OCI-M1 (cell line): ENCODE data around the gene PPAT.
"Not testable (repeated sequence)": the region's sequence is repeated elsewhere in the genome, so short reads cannot be mapped to it uniquely, and the experiment has no call there.

Experiments
- DNase-seq: peaks from one replicate; lab custom pipeline; 2025; lab: John Stamatoyannopoulos, UW

The PPAT gene

DNA sequence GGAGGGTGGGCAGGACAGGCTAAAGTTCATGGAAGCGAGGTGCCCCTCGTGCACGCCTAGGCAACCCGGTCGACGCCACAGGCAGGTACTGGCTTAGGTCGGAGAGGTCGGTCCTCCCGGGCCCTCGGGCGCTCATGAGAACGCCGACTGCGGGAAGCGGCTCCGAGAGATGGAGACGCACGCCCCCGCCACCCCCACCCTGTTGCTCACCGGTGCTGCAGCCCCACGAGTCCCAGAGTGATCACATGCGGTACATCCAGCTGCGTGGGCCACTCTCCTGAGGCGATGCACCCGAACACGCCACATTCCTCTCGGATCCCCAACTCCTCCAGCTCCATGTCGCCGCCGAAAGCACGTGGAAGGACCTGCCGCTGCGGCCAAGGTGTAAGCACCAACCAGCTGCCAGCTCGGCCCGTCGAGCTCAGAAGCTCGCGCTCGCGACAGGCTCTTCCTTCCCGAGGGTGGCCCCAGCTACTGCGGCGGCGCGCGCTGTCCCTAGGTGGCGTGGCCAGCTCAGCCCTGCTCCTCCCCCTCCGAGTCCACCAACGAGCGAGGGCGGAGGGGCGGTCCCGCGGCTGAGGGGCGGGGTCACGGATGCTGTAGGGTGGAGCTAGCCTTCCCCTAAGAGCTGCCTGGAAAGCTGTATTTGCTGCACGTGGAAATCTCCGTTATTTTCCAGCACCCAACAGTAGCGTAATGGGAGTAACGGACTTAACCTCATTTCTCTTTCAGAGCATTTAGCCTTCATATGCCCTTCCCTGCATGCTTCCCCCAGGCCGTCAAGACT, at the start of gene PPAT:
PPAT (minus strand) TSS at position 476 of the 787 bp plus-strand sequence; CDS start at position 338, 138 bp downstream.
- peak; percentile 98 for DNase-seq

DNA sequence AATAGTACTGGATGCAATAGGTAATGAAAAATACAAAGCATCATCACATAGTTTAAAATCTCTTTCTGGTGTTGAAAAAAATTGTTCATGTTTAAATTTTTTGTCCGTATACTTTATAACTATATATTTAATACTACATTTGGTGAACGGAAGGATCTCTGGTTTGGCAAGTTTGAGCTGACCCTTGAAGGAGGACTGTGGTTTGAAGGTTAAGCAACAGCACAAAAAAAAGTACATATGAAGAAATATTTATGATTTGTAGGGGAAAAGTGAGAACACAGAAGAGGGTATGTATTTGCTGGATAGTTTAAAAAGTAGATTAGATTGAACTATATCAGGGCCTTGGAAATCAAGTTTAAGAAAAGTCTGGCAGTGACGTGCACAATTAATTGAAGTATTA, 45.3 kb upstream of the PPAT start:
- DNase-seq: no peak

DNA sequence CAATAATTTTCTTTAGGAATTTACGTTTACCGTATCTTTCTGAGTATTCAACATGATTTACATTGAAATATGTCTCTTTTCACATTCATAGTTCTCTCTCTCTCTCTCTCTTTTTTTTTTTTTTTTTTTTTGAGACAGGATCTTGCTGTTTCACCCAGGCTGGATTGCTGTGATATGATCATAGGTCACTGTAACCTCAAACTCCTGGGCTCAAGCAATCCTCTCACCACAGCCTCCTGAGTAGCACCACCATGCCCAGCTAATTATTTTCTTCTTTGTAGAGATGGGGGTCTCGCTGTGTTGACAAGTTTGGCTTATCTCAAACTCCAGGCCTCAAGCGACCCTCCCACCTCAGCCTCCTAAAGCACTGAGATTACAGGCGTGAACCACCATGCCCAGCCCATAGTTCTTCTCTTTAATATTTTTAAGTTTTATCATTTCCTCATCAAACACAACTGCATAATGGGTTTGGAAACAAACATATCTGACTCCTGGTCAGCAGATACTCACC, 41.8 kb upstream of the PPAT start:
- DNase-seq: no peak

DNA sequence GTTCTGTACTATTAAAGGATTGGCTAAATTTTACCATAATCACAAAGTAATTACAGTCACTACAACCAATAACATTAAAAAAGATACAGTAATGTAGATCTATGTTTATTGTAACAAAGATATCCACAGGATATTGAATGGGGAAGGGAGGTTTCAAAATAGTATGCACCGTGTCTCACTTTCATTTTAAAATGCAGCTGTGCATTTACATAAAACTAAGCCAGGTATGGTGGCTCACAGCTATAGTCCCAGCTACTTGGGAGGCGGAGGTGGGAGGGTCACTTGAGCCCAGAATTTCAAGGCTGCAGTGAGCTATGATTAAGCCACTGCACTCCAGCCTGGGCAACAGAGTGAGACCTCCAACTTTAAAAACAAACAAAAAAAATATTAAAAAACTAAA, 40.5 kb upstream of the PPAT start:
- no peak for DNase-seq

DNA sequence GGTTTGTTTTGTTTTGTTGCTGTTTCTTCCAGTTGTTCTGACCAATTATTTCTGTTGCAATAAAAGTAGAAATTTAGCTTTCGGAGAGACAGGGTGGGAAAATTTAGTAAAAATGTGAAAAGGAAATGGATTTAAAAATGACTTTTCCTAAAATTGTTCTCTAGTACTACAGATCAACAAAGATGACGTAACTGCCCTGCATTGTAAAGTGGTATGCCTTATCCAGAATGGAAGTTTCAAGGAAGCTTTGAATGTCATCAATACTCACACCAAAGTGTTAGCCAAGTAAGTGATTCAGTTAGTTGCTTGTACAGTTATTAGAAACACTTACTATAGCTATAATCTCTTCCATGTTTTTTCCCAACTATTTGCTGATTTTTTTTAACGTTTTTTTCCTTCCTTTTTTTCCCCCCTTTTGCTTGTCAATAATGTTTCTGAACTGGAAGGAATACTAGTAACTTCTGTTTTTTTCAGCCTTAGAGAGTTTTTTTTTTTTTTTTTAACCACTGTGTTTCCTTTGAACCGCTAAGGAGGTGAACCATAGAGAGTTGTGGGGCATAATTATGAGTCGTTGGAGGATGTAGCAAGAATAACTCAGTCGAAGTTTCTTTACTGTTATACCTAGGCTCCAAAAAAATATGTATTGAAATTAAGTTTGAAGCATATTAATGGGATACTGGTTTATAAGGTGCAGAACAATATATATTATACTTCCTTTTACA, 34.2 kb upstream of the PPAT start:
- no peak for DNase-seq

DNA sequence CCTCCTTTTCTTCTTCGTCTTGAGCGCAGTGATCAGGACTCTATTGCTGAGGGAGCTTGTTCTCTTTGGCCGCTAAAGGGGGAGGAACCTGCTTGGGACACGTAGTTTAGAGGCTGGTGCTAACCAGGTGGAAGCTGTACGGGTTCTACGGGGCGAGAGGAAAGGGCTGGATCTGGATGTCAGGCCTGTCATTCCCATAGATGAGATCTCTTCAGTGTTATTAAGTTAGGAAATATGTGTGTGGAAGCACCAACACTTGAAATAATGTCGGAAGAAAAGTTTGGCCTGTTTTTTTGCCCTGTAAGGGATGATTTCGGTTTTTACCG, 32.6 kb upstream of the PPAT start:
- DNase-seq: no peak

DNA sequence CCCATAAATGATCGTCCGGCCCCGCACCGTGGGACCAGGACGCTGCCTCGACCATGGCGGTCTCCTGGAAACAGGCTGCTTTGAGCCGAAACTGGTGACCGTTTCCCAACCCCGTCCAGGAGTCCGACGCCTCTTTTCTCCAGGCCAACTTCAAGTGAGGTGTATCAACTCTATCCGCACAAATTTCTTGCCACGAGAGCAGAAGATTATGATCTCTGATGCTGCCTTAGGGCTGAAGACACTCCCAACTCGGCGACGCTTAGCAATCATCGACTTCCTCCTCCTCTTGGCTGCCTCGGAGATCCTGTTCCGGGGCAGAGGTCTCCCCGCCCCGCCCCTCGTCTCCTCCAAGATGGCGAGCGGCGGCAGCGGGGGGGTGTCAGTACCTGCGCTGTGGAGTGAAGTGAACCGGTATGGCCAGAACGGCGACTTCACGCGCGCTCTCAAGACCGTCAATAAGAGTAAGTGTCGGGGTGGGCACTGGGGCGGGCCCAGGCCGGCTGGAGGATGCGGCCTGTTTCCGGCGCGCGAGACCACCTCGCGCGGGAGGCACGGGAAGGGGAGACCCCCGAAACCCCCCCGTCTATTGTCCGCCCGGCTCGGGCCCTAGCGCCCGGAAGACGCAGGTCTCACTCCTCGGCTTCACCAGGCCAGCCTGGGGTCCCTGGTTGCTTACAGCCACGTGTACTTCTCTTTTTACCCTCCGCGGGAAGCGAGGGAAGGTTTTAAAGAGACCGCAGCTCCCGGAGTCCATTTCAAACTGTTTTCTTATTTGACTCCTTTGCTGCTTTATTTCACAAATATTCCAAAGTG, 32.1 kb upstream of the PPAT start, which contains the start of gene SRP72:
SRP72 (plus strand) TSS at position 334 of the 813 bp plus-strand sequence; CDS start at position 353, 19 bp downstream.
- peak; percentile 96 for DNase-seq

DNA sequence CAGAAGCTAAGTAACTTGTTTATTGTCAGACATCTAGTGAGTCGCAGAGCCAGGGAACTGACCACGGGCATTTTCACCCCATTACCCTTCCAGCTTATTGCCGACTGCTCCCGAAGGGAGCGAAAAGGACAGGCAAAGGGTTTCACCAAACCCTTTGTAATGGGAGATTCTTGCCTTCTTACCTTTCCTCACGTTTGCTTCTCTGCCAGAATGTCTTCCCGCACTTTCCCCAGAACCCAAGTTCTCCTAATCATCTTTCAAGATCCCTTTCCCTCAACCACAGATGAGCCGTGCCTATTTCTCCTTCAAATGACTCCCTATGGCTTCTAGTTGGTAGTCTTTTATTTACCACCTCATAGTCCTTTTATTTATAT, 31.5 kb upstream of the PPAT start:
- DNase-seq: peak; percentile 64

DNA sequence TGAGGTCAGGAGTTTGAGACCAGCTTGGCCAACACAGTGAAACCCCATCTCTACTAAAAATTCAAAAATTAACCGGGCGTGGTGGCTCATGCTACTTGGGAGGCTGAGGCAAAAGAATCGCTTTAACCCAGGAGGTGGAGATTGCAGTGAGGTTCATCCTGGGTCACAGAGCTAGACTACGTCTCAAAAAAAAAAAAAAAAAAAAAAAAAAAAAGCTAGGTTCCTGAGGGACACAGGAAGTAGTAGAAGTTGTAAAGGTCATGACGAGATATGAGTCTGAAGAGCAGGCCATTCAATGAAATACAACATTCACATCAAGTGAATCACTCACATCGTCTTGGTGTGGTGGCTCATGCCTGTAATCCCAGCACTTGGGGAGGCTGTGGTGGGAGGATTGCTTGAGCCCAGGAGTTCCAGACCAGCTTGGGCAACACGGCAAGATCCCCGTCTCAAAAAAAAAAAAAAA, 30.9 kb upstream of the PPAT start:
- peak; percentile 77 for DNase-seq

DNA sequence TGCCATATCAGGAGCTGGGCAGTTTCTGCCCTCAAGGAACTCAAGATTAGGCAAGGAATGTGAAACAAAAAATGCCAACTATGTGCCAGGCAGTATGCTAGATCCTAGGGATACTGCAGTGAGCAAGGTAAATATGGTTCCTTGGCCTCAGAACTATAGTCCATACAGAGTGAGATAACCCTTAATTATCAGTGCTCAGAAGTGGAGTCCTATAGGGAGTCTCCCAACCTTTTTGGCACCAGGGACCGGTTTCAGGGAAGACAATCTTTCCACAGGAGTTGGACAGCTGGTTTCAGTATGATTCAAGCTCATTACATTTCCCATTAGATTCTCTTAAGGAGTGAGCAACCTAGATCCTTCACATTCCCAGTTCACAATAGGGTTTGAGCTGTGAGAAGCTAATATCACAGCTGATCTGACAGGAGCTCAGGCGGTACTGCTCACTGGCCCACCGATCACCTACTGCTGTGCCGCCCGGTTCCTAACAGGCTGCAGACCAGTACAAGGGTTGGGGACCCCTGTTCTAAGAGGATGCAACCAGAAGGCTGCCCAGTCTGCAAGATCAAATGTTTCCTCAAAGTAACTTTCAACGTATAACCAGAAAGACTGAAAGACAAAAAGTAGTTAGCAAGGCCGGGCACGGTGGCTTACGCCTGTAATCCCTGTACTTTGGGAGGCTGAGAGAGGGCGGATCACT, 30.3 kb upstream of the PPAT start:
- no peak for DNase-seq

DNA sequence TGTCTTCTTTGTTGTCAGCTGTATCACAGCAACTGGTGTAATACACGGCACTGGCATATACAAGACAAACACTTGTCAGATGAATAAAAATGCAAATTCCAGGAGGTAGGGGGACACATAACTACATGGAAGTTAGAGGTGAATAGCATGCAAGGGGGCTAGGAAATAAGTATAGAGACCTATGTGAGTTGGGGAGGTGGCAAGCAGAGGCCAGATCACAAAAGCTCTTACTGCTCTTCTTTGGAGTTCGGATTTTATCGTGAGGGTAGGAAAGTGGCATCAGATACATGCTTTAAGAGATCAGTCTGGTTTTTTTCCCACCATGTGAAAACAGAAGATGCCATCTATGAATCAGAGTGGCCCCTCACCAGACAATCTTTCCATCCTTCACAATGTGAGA, 29.2 kb upstream of the PPAT start:
- DNase-seq: no peak

DNA sequence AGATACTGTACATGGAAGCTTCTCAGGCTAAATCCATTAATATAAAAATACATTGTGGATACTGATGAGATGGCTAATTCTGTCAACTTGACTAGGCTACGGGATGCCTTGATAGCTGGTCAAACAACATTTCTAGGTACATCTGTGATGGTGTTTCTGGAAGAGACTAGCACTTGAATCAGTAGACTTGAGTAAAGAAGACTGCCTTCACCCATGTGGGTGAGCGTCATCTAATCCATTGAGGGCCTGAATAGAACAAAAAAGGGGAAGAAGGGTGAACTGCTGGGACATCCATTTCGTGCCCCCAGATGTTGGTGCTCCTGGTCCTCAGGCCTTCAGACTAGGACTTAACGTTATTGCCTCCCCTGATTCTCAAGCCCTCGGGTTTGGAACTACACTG, 28.3 kb upstream of the PPAT start:
- DNase-seq: no peak

DNA sequence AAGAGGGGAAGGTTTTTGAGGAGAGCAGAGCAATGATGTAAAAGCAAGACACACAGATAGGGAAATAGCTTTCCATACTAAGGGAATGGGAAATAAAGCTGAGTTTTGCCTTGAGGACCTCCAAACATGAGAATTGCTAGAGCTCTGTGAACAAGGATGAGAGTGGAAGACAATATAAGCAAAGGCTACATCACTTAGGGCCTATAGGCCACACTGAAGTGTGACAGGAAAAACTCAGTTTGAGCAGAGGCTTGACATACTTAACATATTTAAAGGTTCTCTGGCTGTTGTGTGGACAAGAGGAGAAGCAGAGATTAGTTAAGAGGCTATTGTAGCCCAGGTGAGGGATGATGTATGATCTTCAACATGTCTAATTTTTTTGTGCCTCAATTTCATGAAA, 26.7 kb upstream of the PPAT start:
- no peak for DNase-seq

DNA sequence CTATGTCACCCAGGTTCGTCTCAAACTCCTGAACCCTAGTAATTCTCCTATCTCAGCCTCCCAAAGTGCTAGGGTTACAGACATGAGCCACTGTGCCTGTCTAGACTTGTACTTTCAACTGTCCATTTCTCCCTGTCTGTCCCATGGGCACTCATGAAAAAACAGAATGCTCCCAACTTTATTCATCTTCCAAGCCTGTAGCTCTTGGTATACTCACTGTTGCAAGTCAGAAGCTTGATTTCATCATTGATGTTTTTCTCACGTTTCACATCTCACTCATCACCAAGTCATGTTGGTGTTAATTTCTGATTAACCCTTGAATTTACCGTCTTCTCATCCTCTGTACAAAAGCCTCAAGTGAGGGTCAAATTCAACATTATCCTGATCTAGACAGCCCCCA, 24.7 kb upstream of the PPAT start:
- no peak for DNase-seq

DNA sequence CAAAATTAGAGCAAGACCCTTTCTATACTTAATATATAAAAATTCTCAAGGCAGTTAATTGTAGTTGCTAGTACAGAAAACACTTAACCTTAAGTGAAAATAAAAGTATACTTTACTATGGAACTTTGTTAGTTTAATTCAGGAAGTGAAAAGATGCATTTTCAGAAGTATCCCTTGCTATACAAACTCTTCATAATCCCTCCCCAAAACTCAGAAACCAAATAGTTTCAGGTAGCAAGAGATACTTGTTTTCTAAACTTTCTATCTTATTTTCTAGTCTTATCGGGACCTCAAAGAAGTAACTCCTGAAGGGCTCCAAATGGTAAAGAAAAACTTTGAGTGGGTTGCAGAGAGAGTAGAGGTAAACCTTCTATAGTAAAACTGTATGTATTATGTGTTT, 14.9 kb upstream of the PPAT start:
- DNase-seq: no peak

DNA sequence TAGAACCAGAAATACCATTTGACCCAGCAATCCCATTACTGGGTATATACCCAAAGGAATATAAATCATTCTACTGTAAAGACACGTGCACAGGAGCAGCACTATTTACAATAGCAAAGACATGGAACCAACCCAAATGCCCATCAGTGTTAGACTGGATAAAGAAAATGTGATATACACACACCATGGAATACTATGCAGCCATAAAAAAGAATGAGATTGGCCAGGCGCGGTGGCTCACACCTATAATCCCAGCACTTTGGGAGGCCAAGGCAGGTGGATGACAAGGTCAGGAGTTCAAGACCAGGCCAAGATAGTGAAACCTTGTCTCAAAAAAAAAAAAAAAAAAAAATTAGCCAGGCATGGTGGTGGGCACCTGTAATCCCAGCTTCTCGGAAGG, 14.1 kb upstream of the PPAT start:
- not testable (repeated sequence) for DNase-seq

DNA sequence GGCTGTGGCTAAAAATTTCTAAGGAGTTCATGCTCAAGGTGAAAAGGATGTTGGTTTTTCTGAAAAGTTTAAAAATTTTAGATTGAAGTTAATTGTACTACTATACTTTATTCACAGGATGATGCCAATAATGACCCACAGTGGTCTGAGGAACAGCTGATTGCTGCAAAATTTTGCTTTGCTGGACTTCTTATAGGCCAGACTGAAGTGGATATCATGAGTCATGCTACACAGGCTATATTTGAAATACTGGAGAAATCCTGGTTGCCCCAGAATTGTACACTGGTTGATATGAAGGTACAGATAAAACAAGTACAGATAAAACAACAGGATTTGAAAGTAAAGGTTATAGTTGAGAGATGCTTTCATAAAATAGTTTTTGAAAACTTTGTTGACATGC, 12.9 kb upstream of the PPAT start:
- no peak for DNase-seq

DNA sequence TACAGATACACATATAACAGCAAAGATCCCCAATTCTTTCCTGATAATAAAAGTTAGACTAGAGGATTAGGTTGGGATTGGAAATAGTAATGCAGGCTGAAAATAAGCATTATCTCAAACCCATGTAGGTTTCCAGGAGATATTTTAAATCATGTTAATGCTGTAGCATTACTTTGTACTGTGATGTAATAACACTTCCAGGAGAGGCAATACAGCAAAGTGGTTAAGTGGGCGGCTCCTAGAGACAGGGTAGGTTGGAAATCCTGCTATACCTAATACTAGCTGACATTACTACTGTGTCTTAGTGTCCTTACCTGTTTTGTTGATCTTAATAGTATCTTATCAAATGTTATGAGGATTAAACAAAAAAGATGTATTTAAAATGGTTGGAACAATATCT, 10.3 kb upstream of the PPAT start:
- peak; percentile 71 for DNase-seq

DNA sequence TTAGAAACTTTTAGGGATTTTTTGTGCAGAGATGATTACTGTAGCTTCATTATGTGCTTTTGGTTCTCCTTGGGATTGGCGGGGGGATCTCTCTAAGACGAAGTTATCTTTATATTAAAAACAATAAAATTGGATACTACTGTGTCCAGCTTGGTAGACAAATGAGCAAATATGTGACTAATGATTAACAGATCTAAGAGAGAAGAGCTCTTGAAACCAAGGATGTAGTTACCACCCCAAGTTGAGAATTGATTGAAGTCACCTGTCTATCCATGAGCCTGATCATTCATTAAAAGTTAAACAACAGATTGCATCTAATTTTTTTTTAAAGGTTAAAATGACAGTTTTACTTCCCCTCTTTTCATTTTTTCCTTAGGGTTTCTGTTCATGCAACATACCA, 9.3 kb upstream of the PPAT start:
- DNase-seq: no peak

DNA sequence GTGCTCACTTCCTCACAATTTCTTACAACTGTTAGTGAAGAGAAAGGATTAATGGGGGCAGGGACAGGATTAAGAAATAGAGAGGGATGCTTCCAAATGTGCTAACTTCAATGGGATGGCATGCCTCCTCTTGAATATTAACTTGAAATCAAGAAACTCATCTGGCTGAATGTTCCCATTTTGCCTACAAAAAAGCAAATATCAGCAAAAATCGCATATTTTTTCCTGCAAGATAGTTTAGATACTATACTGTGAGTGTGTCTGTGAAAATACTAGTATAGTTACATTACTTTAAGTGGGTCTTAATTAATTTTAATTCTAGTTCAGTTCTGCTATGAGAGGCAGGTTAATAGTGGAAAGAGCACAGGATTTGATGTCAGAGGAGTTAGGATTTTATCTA, 5.6 kb upstream of the PPAT start:
- DNase-seq: no peak

DNA sequence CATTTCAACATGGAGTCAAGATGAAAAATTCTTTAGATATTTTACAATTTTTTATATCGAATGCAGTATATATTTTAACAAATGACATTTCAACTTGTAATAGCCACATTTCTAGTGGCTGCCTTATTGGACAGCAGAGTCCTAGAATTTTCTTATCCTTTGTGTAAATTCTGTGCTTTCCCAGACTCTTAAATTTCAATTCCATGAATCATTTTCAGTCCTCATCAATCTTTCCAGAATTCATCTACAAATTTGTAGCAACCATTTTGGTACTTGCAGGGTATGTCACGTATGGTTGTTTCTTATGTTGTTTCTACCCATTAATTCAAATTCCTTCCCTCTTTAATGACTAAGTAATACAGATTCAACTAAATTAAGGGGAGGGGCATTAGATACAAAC, 3.4 kb upstream of the PPAT start:
- no peak for DNase-seq

DNA sequence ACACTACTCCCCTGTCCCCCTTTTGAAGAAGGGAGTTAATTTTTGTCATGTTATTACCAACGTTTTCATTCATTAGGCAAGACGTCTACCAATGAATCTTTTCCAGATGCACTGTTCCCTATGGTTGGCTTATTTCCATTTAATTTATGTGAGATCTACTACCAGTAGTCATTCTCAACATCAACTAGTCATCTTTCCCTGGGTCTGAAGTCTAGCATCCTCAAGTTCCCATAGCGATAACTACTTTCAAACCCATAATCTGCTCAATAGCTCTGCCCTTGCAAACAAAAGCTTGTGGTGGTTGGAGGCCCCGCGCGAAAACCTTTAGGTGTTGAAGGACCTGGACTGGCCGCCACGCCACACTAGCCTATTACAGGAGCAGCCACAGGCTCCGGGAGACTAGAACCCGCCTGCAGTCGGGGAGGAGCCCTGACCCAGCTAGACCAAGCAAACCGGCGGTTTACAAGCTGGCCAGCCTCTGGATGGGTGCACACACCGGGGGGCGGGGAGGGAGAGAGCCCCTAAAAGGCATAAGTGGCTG, 746 bp downstream of the PPAT start:
- peak; percentile 74 for DNase-seq
